K562 (cell line): Measurements from ENCODE around the gene CELSR3.

Source experiments
- BCLAF1 ChIP-seq, 2 experiments: fragments of 450-650 bp in 1 of 2; IDR thresholded peaks; 2 replicates each; pipeline ENCODE4 v1.6.1; 2011 to 2017; ENCODE audit warnings: low read depth in 2 of 2, antibody characterized with exemption in 1 of 2, borderline replicate concordance in 1 of 2, low read length in 1 of 2, mild to moderate bottlenecking in 1 of 2, mixed read lengths in 1 of 2; ENCODE audit not compliant: control insufficient read depth in 1 of 2
- CTCF ChIP-seq, 3 experiments: IDR thresholded peaks in 2 of 3; conservative IDR thresholded peaks in 1 of 3; 2 replicates each; pipeline ENCODE4 v1.5.1; 2011 to 2012; ENCODE audit warnings: low read length in 3 of 3, mild to moderate bottlenecking in 3 of 3, control low read depth in 2 of 3, improper control_type of control experiment in 1 of 3, inconsistent platforms in 1 of 3, low read depth in 1 of 3, mixed read lengths in 1 of 3, moderate library complexity in 1 of 3; ENCODE audit not compliant: insufficient read depth in 2 of 3
- FOXM1 ChIP-seq, 2 experiments: fragments of 450-650 bp in 1 of 2; sonication (generic) in 1 of 2; formaldehyde crosslinking in 1 of 2; IDR thresholded peaks; 2 replicates each; pipeline versions ENCODE4 v1.6.1 to v1.9.0; 2017 to 2022; ENCODE audit warnings: low read depth in 2 of 2, mild to moderate bottlenecking in 2 of 2, missing genetic modification reagents in 1 of 2, moderate library complexity in 1 of 2
- GATA2 ChIP-seq: sonication (generic); formaldehyde crosslinking; IDR thresholded peaks from 2 replicates; pipeline ENCODE4 v1.4.0; 2020; ENCODE audit warnings: mild to moderate bottlenecking, missing genetic modification reagents
- HDAC6 ChIP-seq: IDR thresholded peaks from 2 replicates; pipeline ENCODE4 v1.6.1; 2012; ENCODE audit warnings: low read depth, mild to moderate bottlenecking, control low read depth, inconsistent platforms, low read length, moderate library complexity
- HMGN3 ChIP-seq: IDR thresholded peaks from 2 replicates; pipeline ENCODE4 v1.6.1; 2011; ENCODE audit warnings: borderline replicate concordance, low read depth, mild to moderate bottlenecking, mixed read lengths, low read length; ENCODE audit not compliant: insufficient read length; ENCODE audit errors: extremely low read depth
- IRF2 ChIP-seq: sonication (generic); formaldehyde crosslinking; IDR thresholded peaks from 2 replicates; pipeline ENCODE4 v1.8.1; 2022; ENCODE audit warnings: mild to moderate bottlenecking, missing genetic modification reagents
- NCOA4 ChIP-seq: fragments of 450-650 bp; IDR thresholded peaks from 2 replicates; pipeline ENCODE4 v1.6.1; 2018; ENCODE audit warnings: mild to moderate bottlenecking; ENCODE audit not compliant: partially characterized antibody
- PATZ1 ChIP-seq: fragments of 250-450 bp; sonication (Bioruptor Pico); IDR thresholded peaks from 2 replicates; pipeline ENCODE4 v1.5.0; 2020; ENCODE audit warnings: mild to moderate bottlenecking, borderline replicate concordance
- POLR2A ChIP-seq: fragments of 450-650 bp; conservative IDR thresholded peaks from 2 replicates; pipeline ENCODE4 v1.6.1; 2016
- STAT6 ChIP-seq: sonication (generic); formaldehyde crosslinking; IDR thresholded peaks from 2 replicates; pipeline ENCODE4 v1.8.1; 2023; ENCODE audit warnings: mild to moderate bottlenecking, missing genetic modification reagents
- USF1 ChIP-seq: sonication (generic); formaldehyde crosslinking; IDR thresholded peaks from 2 replicates; pipeline ENCODE4 v1.9.0; 2022; ENCODE audit warnings: mild to moderate bottlenecking, missing genetic modification reagents
- ZBTB1 ChIP-seq: sonication (generic); formaldehyde crosslinking; IDR thresholded peaks from 2 replicates; pipeline ENCODE4 v1.8.1; 2023; ENCODE audit warnings: missing genetic modification reagents, low read depth, mild to moderate bottlenecking, borderline replicate concordance

GRCh38 chr3:48661501-48662144 is 1.1 kb downstream of the CELSR3 start:
- no peak for TF ChIP-seq HMGN3
- TF ChIP-seq IRF2, result peak; percentile 97
- no peak for TF ChIP-seq FOXM1 (IDR thresholded peaks at IDR 0.05; ENCODE audit: low read depth)
- TF ChIP-seq FOXM1 (CRISPR knock-in tag; IDR thresholded peaks at IDR 0.05; ENCODE audit: low read depth), result peak; percentile 99
- TF ChIP-seq BCLAF1 (IDR thresholded peaks at IDR 0.05; ENCODE audit: borderline replicate concordance in 1 of 2, control insufficient read depth in 1 of 2, low read depth in 2 of 2, low read length in 1 of 2), result no peak
- TF ChIP-seq PATZ1, result no peak
- no peak for TF ChIP-seq CTCF (IDR thresholded peaks at IDR 0.05 in 2 of 3, conservative IDR thresholded peaks at IDR 0.05 in 1 of 3; ENCODE audit: insufficient read depth in 2 of 3, low read depth in 1 of 3, low read length in 3 of 3)
- TF ChIP-seq STAT6 (CRISPR knock-in tag), result no peak
- no peak for TF ChIP-seq NCOA4
- no peak for TF ChIP-seq POLR2A
- peak; percentile 95 for TF ChIP-seq ZBTB1 (CRISPR knock-in tag)
- no peak for TF ChIP-seq GATA2 (CRISPR knock-in tag)
- no peak for TF ChIP-seq HDAC6
- TF ChIP-seq USF1 (CRISPR knock-in tag), result peak; percentile 25; the same call in 1 of the 2 replicates
